Measurements from ENCODE around the gene SRGAP1. TPM values are rescaled to one million over a fixed set of nuclear protein-coding genes. Genes with fewer than 3 reads are reported as not detected.

Gene SRGAP1
- total RNA-seq, 1 experiment from 2014 or later: 65.0 TPM

- POLR2A ChIA-PET: interaction anchor here (0.6 kb wide), 1 partner anchor 22 kb away, joined by 5 read pairs; no protein-coding TSS in a partner anchor
- intact Hi-C loops (cut with micrococcal nuclease): no loop called here
- H3K9me3 Mint-ChIP-seq (ENCODE audit: unreplicated experiment): no peaks in the 10 kb centered on the region
- H3K36me3 Mint-ChIP-seq (ENCODE audit: insufficient read depth, unreplicated experiment): peaks cover 57% of the 10 kb centered on the region
- no peaks in the 10 kb centered on the region for H3K27me3 Mint-ChIP-seq (ENCODE audit: insufficient read depth, unreplicated experiment)
- no TSS peak for BruUV-seq (replicated peaks)
- peaks cover 4% of the 10 kb centered on the region for H3K4me1 Mint-ChIP-seq (ENCODE audit: insufficient read depth, unreplicated experiment)
- CTCF ChIA-PET: interaction anchor here (0.7 kb wide), 2 partner anchors 31 to 295 kb away, joined by 3 to 4 read pairs; partner anchors contain the start of gene SRGAP1
- DNase-seq (ENCODE audit: unreplicated experiment): no peak
- TF ChIP-seq CTCF (IDR thresholded peaks at IDR 0.05; ENCODE audit: unreplicated experiment): no peak
- no peak overlapping the region for H3K27ac Mint-ChIP-seq (ENCODE audit: low read depth, unreplicated experiment)
- no peak overlapping the region for H3K4me3 Mint-ChIP-seq (ENCODE audit: unreplicated experiment)
Observed at GRCh38 chr12:64139021-64139420, 294.5 kb downstream of the SRGAP1 start.

GRCh38 chr12:64142382-64142781 lies 297.9 kb downstream of the SRGAP1 start:
- no TSS peak for BruUV-seq (replicated peaks)
- Mint-ChIP-seq H3K27me3 (ENCODE audit: insufficient read depth, unreplicated experiment) (no peaks in the 10 kb centered on the region), H3K36me3 (ENCODE audit: insufficient read depth, unreplicated experiment) (peaks cover 37% of the 10 kb centered on the region), H3K27ac (ENCODE audit: low read depth, unreplicated experiment) (no peak overlapping the region), H3K9me3 (ENCODE audit: unreplicated experiment) (no peaks in the 10 kb centered on the region), H3K4me1 (ENCODE audit: insufficient read depth, unreplicated experiment) (no peaks in the 10 kb centered on the region), H3K4me3 (ENCODE audit: unreplicated experiment) (no peak overlapping the region)
- TF ChIP-seq CTCF (IDR thresholded peaks at IDR 0.05; ENCODE audit: unreplicated experiment): no peak
- no peak for DNase-seq (ENCODE audit: unreplicated experiment)
- CTCF ChIA-PET: interaction anchor here (1.0 to 1.1 kb wide), 2 partner anchors 113 to 298 kb away, joined by 3 to 4 read pairs; partner anchors contain the start of gene SRGAP1
- intact Hi-C loops (cut with micrococcal nuclease): no loop called here
- POLR2A ChIA-PET: interaction anchor here (0.8 to 1.3 kb wide), 2 partner anchors 44 to 298 kb away, joined by 3 to 5 read pairs; partner anchors contain the start of gene SRGAP1

GRCh38 chr12:64142784-64143183 lies 298.3 kb downstream of the SRGAP1 start:
- Mint-ChIP-seq H3K27ac (ENCODE audit: low read depth, unreplicated experiment) (no peak overlapping the region), H3K4me1 (ENCODE audit: insufficient read depth, unreplicated experiment) (no peaks in the 10 kb centered on the region), H3K36me3 (ENCODE audit: insufficient read depth, unreplicated experiment) (peaks cover 33% of the 10 kb centered on the region), H3K4me3 (ENCODE audit: unreplicated experiment) (no peak overlapping the region), H3K9me3 (ENCODE audit: unreplicated experiment) (no peaks in the 10 kb centered on the region), H3K27me3 (ENCODE audit: insufficient read depth, unreplicated experiment) (no peaks in the 10 kb centered on the region)
- CTCF ChIA-PET: interaction anchor here (1.0 kb wide), 1 partner anchor 113 kb away, joined by 3 read pairs; no protein-coding TSS in a partner anchor
- no peak for TF ChIP-seq CTCF (IDR thresholded peaks at IDR 0.05; ENCODE audit: unreplicated experiment)
- no peak for DNase-seq (ENCODE audit: unreplicated experiment)
- TSS peak; percentile 7 for BruUV-seq (replicated peaks)
- POLR2A ChIA-PET: interaction anchor here (0.6 to 1.3 kb wide), 3 partner anchors 43 to 298 kb away, joined by 3 to 5 read pairs (median 3); partner anchors contain the start of gene SRGAP1
- intact Hi-C loops (cut with micrococcal nuclease): no loop called here

GRCh38 chr12:64145226-64145625 lies 300.7 kb downstream of the SRGAP1 start:
- H3K4me3 Mint-ChIP-seq (ENCODE audit: unreplicated experiment): no peak overlapping the region
- no peaks in the 10 kb centered on the region for H3K4me1 Mint-ChIP-seq (ENCODE audit: insufficient read depth, unreplicated experiment)
- H3K9me3 Mint-ChIP-seq (ENCODE audit: unreplicated experiment): no peaks in the 10 kb centered on the region
- H3K36me3 Mint-ChIP-seq (ENCODE audit: insufficient read depth, unreplicated experiment): peaks cover 40% of the 10 kb centered on the region
- BruUV-seq (replicated peaks): no TSS peak
- no peak overlapping the region for H3K27ac Mint-ChIP-seq (ENCODE audit: low read depth, unreplicated experiment)
- TF ChIP-seq CTCF (IDR thresholded peaks at IDR 0.05; ENCODE audit: unreplicated experiment): no peak
- intact Hi-C loops (cut with micrococcal nuclease): no loop called here
- no peak for DNase-seq (ENCODE audit: unreplicated experiment)
- no peaks in the 10 kb centered on the region for H3K27me3 Mint-ChIP-seq (ENCODE audit: insufficient read depth, unreplicated experiment)
- CTCF ChIA-PET: interaction anchor here (0.9 to 2.1 kb wide), 3 partner anchors 14 to 301 kb away, joined by 4 to 7 read pairs (median 5); partner anchors contain the start of gene SRGAP1
- POLR2A ChIA-PET: interaction anchor here (1.3 kb wide), 1 partner anchor 9 kb away, joined by 3 read pairs; no protein-coding TSS in a partner anchor
